GM12892 (cell line): ENCODE results near the gene NFATC2.

ENCODE experiments used
- POLR2A ChIP-seq: IDR thresholded peaks from 2 replicates; pipeline ENCODE4 v1.6.1; 2011; ENCODE audit warnings: low read depth, low read length, control low read depth
- POLR2AphosphoS5 ChIP-seq: IDR thresholded peaks from 2 replicates; pipeline ENCODE4 v1.6.1; 2011; ENCODE audit warnings: low read depth, low read length, control low read depth

- no peak for TF ChIP-seq POLR2AphosphoS5
- TF ChIP-seq POLR2A: no peak
Observed at GRCh38 chr20:51562027-51562331, 19.5 kb upstream of the NFATC2 start.
